Ovary (tissue), 3 donors: Measurements from ENCODE around the gene RAB12.

Source experiments
- POLR2A ChIP-seq: fragments of 450-650 bp; IDR thresholded peaks from one replicate; pipeline ENCODE4 v1.6.1; 2017; ENCODE audit warnings: antibody characterized with exemption, mild to moderate bottlenecking, moderate library complexity
- TF ChIP-seq, protein P1 (sequence below), 3 donors: fragments of 450-650 bp in 2 of 3; fragments of 200-600 bp in 1 of 3; IDR thresholded peaks; one replicate each; pipeline versions ENCODE4 v1.5.1 to v1.8.0; 2016 to 2022; ENCODE audit warnings: antibody characterized with exemption in 3 of 3, mild to moderate bottlenecking in 1 of 3
- donor health status: DM: no; HTN: no; CAD: no.

DNA sequence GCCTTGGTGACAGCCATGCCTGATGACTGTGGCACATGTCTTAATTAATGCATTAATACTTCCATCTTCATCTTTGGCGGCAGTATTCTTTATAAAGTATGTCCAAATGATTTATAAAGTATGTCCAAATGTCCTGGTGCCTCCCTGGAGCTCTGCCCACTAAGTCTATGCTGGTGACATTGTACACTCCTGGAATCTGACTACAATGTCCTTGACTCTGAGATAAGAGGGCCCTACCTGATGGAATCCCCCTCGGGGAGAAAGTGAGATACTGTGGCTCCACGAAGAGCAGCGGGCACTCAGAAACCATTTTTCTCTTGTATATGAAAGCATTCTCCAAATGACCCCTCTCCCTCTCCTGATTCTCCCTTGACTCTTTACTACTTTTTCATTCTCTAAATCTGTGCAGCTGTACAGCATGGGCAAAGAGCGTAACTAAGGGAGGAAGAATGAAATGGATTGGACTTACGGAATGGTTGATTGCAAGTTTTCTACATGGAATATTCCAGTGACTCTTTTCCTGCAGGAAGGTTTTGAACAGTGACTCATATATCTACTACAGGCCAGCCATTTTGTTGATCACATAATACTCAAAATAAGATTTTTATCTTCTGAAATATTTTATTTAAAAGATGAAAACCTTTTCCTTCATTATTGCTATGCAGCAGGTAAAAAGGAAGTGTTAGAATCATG lies 17.3 kb downstream of the RAB12 start:
- TF ChIP-seq, protein P1, sequence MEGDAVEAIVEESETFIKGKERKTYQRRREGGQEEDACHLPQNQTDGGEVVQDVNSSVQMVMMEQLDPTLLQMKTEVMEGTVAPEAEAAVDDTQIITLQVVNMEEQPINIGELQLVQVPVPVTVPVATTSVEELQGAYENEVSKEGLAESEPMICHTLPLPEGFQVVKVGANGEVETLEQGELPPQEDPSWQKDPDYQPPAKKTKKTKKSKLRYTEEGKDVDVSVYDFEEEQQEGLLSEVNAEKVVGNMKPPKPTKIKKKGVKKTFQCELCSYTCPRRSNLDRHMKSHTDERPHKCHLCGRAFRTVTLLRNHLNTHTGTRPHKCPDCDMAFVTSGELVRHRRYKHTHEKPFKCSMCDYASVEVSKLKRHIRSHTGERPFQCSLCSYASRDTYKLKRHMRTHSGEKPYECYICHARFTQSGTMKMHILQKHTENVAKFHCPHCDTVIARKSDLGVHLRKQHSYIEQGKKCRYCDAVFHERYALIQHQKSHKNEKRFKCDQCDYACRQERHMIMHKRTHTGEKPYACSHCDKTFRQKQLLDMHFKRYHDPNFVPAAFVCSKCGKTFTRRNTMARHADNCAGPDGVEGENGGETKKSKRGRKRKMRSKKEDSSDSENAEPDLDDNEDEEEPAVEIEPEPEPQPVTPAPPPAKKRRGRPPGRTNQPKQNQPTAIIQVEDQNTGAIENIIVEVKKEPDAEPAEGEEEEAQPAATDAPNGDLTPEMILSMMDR (IDR thresholded peaks at IDR 0.05): no peak
- TF ChIP-seq POLR2A: no peak
